Measurements from ENCODE around the gene OR2A1. TPM values are rescaled to one million over a fixed set of nuclear protein-coding genes. Genes with fewer than 3 reads are reported as not detected.
"Not testable (repeated sequence)": the region's sequence is repeated elsewhere in the genome, so short reads cannot be mapped to it uniquely, and the experiment has no call there.

OR2A1 gene
- polyA plus RNA-seq, 1 donor (not counting 4 experiments of a cell fraction or from before 2014, with no cell fraction given) = not detected

- dilution Hi-C loops (cut with MboI; ENCODE audit: extremely low pct_ligation_motif_present, low sequenced_read_pairs); DNase-seq (ENCODE audit: low read depth, low spot score); H3K4me1 ChIP-seq (ENCODE audit: control insufficient read depth, extremely low read depth, insufficient read depth, low read length): not testable (repeated sequence)
These were observed 20.6 kb upstream of the OR2A1 start for GRCh38 chr7:144291607-144292006.

DNA sequence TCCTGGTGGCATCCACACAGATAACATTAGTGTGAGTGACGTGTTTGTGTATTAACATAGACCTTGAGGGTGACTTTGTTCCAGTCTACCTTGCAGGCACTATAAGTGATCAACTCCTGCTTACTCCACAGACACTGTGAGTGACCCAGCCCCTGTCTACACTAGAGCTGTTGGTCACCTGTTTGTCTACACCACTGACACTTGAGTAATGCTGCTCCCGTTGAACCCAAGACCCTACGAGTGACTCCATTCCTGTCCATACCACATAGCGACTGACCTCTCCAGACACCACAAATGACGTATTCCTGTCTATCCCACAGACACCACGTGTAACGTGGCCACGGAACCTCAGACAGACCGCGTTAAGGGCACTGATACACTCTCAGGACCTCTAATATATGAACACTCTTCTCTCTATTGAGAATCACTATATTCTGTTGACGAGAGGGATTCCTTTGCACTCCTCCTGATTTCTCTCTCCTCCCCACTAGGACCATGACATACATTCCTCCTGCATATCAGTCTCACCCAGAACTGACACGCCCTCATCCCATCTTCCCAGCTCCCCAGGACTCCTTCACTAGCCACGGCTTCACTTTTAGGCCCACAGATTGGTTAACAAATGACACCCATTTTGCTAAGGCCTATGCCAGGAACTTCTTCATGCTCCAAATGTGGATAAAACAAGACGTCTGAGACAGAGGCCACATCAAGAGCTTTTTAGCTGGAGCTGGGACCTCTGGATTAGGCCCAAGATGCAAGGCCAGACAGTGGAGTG, 19.6 kb upstream of the OR2A1 start:
- H3K27me3 ChIP-seq (ENCODE audit: control insufficient read depth, extremely low read depth, insufficient read depth, low read length); H3K79me2 ChIP-seq (ENCODE audit: control insufficient read depth, insufficient read depth, low read length); H3K4me3 ChIP-seq (ENCODE audit: control insufficient read depth in 2 of 3, extremely low read depth in 1 of 3, insufficient read depth in 2 of 3, low read depth in 1 of 3, low read length in 3 of 3); H3K9me3 ChIP-seq (ENCODE audit: control insufficient read depth, low read depth, low read length); H2AFZ ChIP-seq (ENCODE audit: control insufficient read depth, low read length); H3K9ac ChIP-seq (ENCODE audit: control insufficient read depth, extremely low read depth, insufficient read depth, low read length); DNase-seq (ENCODE audit: low read depth, low spot score); H3K36me3 ChIP-seq (ENCODE audit: control insufficient read depth in 2 of 2, extremely low read depth in 1 of 2, insufficient read depth in 2 of 2, low read length in 2 of 2); H3K27ac ChIP-seq (ENCODE audit: control insufficient read depth, insufficient read depth, low read length); dilution Hi-C loops (cut with MboI; ENCODE audit: extremely low pct_ligation_motif_present, low sequenced_read_pairs); H3K9me1 ChIP-seq (ENCODE audit: control insufficient read depth, extremely low read depth, insufficient read depth, low read length); H3K4me1 ChIP-seq (ENCODE audit: control insufficient read depth, extremely low read depth, insufficient read depth, low read length); H4K20me1 ChIP-seq (ENCODE audit: control insufficient read depth, extremely low read depth, insufficient read depth, low read length); FAIRE-seq: not testable (repeated sequence)
- H3K4me2 ChIP-seq (ENCODE audit: control insufficient read depth, extremely low read depth, insufficient read depth, low read depth, low read length) = peak overlapping the region; percentile 48

More at GRCh38 chr7:144291607-144292006, 20.6 kb upstream of the OR2A1 start:
- H3K9ac ChIP-seq (ENCODE audit: control insufficient read depth, extremely low read depth, insufficient read depth, low read length); FAIRE-seq; H3K36me3 ChIP-seq (ENCODE audit: control insufficient read depth in 2 of 2, extremely low read depth in 1 of 2, insufficient read depth in 2 of 2, low read length in 2 of 2); H3K79me2 ChIP-seq (ENCODE audit: control insufficient read depth, insufficient read depth, low read length); H3K9me1 ChIP-seq (ENCODE audit: control insufficient read depth, extremely low read depth, insufficient read depth, low read length); H3K27me3 ChIP-seq (ENCODE audit: control insufficient read depth, extremely low read depth, insufficient read depth, low read length); H3K4me3 ChIP-seq (ENCODE audit: control insufficient read depth in 2 of 3, extremely low read depth in 1 of 3, insufficient read depth in 2 of 3, low read depth in 1 of 3, low read length in 3 of 3); H3K4me2 ChIP-seq (ENCODE audit: control insufficient read depth, extremely low read depth, insufficient read depth, low read depth, low read length); H4K20me1 ChIP-seq (ENCODE audit: control insufficient read depth, extremely low read depth, insufficient read depth, low read length); H2AFZ ChIP-seq (ENCODE audit: control insufficient read depth, low read length); H3K9me3 ChIP-seq (ENCODE audit: control insufficient read depth, low read depth, low read length); H3K27ac ChIP-seq (ENCODE audit: control insufficient read depth, insufficient read depth, low read length): not testable (repeated sequence)

DNA sequence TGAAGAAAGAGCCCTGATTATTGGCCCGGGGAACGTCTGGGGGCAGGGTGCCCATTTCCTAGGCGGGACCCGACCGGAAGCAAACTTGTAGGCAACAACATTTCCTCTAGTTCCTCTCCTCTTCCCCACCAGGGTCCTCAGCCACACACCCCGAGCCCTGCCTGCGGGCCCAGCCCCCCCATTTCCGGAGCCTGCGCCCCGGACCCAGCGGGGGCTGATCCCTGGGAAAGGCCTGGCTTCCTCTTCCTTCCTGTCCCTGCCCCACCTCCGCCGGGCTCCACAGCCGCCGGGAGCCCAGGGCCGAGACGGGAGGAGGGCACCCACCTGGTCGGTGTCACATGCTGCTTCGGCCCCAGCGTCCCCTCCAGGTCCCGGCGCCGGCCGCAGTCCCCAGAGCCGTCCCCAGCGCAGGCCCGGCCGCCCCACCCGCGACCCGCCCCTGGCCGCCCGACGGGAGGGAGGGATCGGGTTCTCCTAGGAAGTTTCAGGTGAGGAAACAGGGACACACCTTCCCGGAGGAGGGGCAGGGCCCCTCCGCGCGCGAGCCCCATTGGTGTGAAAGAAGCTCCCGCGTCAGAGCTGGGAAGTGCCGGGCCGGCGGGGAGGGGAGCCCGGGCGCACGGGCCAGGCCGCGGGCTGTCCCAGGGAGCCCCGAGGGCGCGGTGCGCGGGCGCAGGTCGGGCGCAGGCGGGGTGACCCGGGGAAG, 18.3 kb upstream of the OR2A1 start:
- not testable (repeated sequence) for H3K27ac ChIP-seq (ENCODE audit: control insufficient read depth, insufficient read depth, low read length)

GRCh38 chr7:144302578-144303303, 9.5 kb upstream of the OR2A1 start:
- H3K79me2 ChIP-seq (ENCODE audit: control insufficient read depth, insufficient read depth, low read length); H3K4me2 ChIP-seq (ENCODE audit: control insufficient read depth, extremely low read depth, insufficient read depth, low read depth, low read length); H3K36me3 ChIP-seq (ENCODE audit: control insufficient read depth in 2 of 2, extremely low read depth in 1 of 2, insufficient read depth in 2 of 2, low read length in 2 of 2); H3K4me1 ChIP-seq (ENCODE audit: control insufficient read depth, extremely low read depth, insufficient read depth, low read length); FAIRE-seq; H3K9ac ChIP-seq (ENCODE audit: control insufficient read depth, extremely low read depth, insufficient read depth, low read length); H3K9me1 ChIP-seq (ENCODE audit: control insufficient read depth, extremely low read depth, insufficient read depth, low read length); H3K4me3 ChIP-seq (ENCODE audit: control insufficient read depth in 2 of 3, extremely low read depth in 1 of 3, insufficient read depth in 2 of 3, low read depth in 1 of 3, low read length in 3 of 3); H2AFZ ChIP-seq (ENCODE audit: control insufficient read depth, low read length); H3K9me3 ChIP-seq (ENCODE audit: control insufficient read depth, low read depth, low read length); H4K20me1 ChIP-seq (ENCODE audit: control insufficient read depth, extremely low read depth, insufficient read depth, low read length); H3K27ac ChIP-seq (ENCODE audit: control insufficient read depth, insufficient read depth, low read length); dilution Hi-C loops (cut with MboI; ENCODE audit: extremely low pct_ligation_motif_present, low sequenced_read_pairs); H3K27me3 ChIP-seq (ENCODE audit: control insufficient read depth, extremely low read depth, insufficient read depth, low read length); DNase-seq (ENCODE audit: low read depth, low spot score): not testable (repeated sequence)

More for the DNA sequence above, 18.3 kb upstream of the OR2A1 start:
- H3K4me2 ChIP-seq (ENCODE audit: control insufficient read depth, extremely low read depth, insufficient read depth, low read depth, low read length); H4K20me1 ChIP-seq (ENCODE audit: control insufficient read depth, extremely low read depth, insufficient read depth, low read length); H3K4me3 ChIP-seq (ENCODE audit: control insufficient read depth in 2 of 3, extremely low read depth in 1 of 3, insufficient read depth in 2 of 3, low read depth in 1 of 3, low read length in 3 of 3); H2AFZ ChIP-seq (ENCODE audit: control insufficient read depth, low read length); H3K27me3 ChIP-seq (ENCODE audit: control insufficient read depth, extremely low read depth, insufficient read depth, low read length); H3K9ac ChIP-seq (ENCODE audit: control insufficient read depth, extremely low read depth, insufficient read depth, low read length); dilution Hi-C loops (cut with MboI; ENCODE audit: extremely low pct_ligation_motif_present, low sequenced_read_pairs); H3K4me1 ChIP-seq (ENCODE audit: control insufficient read depth, extremely low read depth, insufficient read depth, low read length); H3K9me3 ChIP-seq (ENCODE audit: control insufficient read depth, low read depth, low read length); H3K36me3 ChIP-seq (ENCODE audit: control insufficient read depth in 2 of 2, extremely low read depth in 1 of 2, insufficient read depth in 2 of 2, low read length in 2 of 2); FAIRE-seq; DNase-seq (ENCODE audit: low read depth, low spot score); H3K79me2 ChIP-seq (ENCODE audit: control insufficient read depth, insufficient read depth, low read length); H3K9me1 ChIP-seq (ENCODE audit: control insufficient read depth, extremely low read depth, insufficient read depth, low read length): not testable (repeated sequence)
